Inferior parietal cortex (tissue), 1 donor: ENCODE data around the gene DNAH2.

Experiments used
- DNase-seq: peaks from one replicate; pipeline ENCODE4 v3.0.0-alpha.2; 2016; ENCODE audit errors: extremely low spot score

Gene DNAH2

DNA sequence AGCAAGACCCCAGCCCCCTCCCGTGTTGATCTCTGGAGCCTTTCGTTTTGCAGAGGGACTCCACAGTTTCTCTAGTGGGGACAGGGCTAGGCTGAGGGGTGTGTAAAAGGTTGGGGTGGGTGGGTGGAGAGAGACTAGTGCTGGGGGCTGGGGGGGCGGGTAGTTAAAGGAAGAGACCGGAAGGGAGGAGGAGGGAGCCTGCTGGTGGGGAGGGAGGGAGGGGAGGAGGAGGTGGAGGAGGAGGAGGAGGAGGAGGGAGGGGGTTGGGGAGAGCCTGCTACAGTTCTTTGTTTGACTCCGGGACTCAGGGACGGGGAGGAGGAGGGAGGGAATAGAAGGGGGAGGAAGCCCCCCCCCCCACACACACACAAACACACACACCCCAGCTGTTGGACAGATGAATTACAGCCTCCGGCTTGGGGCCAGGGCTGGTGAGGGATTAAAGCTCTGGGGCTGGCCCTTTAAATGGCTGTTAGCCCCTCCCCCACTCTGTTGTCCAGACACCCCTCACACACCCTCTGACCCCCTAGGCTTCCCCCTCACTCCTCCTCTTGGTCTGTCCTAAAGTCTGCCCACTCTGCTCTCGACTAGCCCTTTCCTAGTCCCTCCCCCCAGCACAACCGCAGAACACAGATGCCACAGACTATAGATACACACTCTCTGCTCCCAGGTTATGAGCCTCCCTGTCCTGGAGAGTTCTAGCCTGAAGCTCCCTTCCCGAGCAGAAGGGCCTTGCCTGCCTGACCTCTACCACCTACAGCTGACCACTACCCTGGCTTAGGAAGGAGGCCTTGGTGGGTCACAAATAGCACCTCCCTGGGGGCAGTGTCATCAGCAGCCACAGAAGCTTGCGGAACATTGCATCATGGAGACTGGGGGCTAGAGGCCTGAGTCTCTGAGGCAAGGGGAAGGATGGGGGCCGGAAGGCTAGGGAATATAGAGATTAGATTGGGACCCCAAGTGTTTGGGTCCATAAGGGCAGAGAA is 120.8 kb downstream of the DNAH2 start:
- no peak for DNase-seq

DNA sequence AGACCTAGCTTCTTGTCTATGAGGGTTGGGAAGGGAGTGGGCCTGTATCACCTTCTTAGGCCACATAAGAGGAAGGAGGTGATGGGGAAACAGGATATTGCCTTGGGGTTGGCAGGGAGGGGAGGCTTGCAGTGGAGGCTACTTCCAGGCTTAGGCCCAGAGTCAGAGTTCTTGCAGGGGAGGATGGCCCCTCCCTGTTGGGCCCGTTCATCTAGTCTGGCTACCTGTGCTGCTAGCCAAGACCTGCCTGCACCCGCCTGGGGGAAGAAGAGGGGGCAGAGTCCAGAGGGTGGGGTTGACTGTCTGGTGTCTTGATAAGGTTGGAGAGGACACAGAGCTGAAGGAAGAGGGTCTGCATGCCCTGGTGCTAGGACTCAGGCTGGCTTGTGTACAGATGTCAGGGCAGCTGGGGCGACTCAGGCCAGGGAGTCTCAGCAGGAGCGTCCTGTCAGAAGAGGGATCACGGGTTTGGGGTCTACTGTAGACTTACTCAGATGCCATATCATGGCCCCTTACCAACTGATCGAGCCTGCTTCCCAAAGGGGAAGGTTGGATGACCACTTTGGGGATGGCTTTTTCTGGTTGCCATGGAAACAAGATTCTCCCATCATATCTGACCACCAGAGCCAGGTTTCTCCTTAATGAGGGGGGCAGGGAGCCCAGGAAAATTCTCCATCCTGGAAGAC is 121.8 kb downstream of the DNAH2 start:
- no peak for DNase-seq

DNA sequence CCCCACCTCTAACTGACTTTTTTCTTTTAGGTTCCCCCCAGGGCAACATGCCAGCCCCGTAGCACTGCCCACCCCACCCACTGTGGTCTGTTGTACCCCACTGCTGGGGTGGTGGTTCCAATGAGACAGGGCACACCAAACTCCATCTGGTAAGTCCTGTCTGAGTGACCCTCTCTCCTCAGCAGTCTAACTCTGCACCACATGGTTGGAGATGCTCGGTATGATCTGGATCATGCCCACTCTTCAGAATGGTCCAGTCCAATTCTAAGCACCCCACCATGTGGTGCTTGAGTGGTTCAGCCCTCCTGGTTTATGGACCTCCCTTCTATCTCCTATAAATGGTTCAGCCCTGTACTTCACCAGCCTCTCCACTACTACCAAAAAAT is 122.3 kb downstream of the DNAH2 start:
- DNase-seq = no peak

DNA sequence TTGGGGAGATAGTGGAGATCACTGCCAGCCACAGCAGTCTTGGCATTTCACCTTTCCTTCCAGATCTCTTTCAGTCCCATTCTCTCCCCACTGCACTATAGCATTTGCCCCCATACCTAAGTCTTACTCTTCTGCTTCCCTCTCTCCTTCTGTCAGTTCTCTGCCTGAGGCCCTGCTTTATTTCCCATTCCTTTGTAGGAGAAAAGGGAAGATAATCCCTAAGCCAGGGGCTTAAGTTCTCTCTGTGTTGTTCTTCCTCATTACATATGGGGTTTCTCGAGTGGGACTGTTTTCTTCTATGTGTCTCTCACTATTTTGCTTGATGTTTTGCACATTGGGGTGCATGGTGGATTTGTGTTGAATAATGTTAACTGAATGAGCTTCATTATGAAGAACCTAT is 122.9 kb downstream of the DNAH2 start:
- DNase-seq = no peak

DNA sequence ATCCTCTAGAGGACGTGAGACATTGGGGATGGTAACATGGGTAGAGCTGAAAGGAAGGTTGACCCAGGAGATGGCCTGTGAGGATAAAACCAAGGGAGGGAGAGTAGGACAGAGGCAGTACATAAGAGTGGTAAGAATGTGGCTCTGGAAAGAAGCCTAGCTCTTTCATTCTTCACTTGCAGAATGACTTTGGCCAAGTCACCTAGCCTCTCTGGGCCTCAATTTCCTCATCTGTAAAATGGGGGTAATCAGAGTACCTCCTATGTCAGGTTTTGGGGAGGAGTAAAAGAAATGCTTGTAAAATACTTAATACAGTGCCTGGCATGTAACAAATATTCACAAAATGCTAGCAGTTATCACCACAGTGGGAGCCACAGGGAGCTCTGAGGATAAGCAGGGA is 123.3 kb downstream of the DNAH2 start:
- DNase-seq = no peak

DNA sequence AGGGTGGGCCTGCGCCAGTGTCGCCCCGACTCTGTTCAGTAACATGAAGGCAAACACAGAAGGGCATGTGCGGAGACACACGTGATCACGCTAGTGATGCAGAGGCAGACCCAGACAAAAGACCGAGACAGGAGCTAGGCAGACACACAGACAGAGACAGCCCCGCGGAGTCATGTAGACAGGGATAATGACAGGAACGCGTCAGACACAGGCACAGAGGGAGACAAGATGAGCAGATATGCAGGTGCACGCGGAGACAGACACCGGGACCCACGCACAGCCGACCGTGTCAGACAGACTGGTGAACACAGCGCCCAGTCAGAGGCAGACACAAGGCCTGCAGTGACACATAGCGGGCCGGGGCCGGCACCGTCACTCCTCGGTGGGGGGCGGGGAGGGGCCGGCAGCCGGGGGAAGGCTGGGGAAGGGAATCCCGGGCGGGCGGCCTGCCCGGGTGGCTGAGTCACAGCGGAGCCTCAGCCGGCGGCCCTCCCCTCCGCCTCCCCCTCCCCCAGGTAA is 123.9 kb downstream of the DNAH2 start:
- peak; percentile 67 for DNase-seq

DNA sequence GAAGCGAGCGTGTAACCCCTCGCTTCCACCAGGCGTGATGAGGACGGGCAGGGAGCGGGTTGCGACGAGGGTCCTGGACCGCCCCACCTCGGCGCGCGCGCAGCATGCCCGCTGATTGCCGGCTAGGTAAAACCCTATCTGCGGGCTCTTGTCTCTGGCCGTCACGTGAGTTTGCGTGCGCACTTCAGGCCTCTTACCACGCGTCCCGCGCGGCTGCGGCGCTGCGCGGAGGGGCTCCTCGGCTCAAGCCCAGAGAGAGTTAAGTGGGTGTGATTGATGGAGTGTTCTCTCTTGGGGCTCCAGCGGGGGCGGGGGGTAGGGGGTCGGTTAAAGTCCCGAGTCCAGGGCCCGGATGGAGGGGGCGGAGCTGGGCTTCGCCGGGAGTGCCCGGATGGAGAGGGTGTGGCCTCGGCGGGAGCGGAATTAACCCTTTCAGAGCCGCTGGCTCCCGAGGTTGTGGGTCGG is 124.4 kb downstream of the DNAH2 start:
- peak; percentile 87 for DNase-seq

DNA sequence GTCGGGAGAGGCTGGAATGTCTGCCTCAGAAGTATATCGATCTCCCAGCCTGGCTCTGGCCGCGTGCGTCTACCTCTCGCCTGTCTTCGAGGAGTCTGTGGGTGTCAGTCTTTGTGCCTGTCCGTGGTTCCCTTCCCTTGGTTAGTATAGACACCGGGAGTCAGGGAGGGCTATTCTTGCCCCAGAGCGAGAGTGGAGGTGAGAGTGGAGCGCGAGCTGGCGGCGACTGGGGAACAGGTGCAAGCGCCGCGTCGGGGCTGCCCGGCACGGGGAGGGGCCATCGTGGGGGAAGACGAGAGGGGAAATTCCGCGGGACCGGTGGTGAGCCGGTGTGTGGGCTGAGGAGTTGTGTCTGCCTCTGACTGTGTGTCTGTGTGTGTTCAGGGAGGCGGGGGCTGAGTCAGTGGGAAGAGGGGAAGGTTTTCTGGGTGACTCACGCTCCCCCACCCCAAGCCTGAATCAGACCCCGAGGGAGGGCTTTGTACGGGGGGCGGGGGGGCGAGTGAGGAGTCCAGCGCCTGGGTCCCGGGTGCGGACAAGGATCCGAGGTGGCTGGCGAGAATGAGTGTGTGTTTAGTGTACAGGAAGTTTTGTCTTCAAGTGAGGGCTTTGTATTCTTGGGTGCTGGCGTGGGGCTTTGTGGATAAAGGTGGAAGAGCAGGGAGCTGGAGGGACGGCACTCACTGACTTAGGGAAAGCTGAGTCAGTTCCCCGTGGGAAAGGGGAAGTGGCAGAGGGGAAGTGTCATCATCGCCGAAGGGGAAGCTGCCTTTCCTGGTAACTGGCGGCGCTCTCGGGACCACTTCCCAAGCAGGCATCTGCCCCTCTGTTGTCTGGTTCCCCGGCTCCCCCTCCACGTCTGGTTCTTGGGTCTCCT is 125.1 kb downstream of the DNAH2 start:
- DNase-seq = peak; percentile 47

DNA sequence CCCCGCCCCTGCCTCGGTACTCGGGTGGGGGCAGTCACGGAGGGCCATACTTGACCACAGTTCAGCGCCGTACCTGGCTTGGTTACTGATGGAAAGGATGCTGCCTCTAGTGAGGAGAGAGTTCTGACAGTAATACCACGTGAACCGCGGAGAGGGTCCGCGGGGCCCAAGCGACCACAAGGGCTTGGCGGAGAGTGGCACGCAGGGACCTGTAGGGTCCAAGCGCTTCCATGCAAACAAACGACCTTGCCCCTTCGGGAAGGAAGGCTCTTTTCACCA is 125.7 kb downstream of the DNAH2 start:
- peak; percentile 13 for DNase-seq

DNA sequence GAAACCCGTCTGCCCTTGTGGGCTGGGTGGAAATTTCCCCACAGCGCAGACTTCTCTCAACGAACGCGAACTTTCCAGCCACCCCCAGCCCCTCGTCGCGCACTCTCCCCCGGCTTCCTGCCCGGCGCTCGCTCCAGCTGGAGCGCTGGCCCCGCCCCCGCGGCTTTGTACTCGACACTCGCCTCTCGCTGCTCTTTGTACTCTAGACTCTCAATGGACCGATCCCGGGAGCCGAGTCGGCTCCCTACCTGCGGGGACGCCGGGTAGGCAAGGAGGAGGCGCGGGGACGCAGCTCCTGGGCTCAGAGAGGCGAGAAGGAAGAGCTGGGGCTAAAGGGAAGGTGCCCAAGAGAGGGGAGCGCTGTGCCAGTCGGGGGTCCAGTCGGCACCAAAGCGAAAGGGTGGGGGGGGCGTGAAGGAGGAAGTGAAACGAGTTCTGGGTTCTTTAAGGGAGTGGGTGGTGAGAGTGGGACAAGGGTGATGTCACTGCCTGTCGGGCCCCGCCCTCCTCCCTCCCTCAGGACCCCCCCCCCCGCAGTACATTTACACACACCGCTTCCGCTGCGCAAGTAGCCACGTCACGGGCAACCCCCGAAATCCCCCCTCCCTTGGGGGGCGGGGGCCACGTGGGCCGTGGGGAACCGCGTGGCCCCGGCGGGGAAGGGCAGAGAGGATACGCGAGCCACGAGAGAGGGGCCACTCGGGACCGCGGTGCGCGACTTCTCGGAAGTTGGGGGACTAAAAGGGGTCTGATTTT is 126.2 kb downstream of the DNAH2 start:
- DNase-seq = peak; percentile 42

DNA sequence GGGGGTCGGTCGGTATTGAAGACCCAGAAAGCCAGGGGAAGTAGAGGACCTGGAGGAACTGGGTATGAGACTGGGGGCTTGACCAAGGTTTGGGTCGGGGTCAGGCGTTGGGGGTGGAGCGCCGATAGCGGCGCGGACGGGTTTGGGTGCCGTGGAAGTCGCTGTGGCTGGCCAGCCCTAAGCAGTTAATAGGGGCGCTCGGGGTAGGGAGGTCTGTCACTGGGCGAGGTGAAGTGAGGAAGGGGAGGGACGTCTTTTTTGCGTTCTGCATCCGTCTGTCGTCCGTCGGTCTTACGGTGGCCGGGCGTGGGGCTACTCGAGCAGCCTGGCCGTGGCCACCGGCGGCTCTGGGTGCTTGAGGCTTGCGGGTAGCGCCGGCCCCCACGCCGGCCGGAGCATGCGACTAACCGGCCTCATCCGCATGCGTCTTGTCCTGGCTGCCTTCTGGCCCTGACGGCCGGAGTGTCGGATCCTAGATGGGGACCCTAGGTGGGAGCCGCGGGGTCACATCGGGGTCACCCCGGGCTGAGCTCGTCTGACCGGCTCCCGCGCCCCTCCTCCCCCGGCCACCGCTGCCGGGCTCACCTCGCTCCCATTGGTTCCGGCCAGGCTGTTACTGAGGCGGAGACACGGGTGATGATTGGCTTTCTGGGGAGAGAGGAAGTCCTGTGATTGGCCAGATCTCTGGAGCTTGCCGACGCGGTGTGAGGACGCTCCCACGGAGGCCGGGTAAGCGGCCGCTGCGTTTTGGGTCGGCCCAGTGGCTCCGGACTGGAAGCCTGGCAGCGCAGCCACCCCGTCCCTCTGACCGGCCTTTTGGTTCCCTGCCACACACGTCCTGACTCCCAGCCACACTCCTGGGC is 127.0 kb downstream of the DNAH2 start:
- peak; percentile 96 for DNase-seq

DNA sequence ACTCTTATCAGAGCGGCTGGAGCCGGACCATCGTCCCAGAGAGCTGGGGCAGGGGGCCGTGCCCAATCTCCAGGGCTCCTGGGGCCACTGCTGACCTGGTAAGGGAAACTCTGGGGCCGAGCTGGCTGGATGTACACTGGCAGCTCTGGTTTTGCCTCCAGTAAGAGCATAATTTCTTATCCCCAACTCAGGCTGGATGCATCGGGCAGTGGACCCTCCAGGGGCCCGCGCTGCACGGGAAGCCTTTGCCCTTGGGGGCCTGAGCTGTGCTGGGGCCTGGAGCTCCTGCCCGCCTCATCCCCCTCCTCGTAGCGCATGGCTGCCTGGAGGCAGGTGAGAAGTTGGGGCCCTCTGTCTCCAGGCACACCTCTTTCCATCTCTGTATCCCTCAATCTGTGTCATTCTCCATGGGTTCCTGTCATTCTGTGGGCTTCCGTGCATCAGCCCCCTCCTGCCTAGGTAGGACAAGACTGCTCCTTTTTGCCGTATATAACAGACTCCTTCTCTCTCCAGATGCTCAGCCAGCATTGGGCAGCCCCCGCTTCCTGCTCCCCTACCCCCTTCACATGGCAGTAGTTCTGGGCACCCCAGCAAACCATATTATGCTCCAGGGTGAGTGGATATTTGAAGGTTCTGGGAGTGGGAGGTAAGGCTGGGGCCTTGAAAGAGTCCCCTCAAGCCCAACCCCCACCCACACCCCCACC is 128.0 kb downstream of the DNAH2 start:
- DNase-seq = no peak

DNA sequence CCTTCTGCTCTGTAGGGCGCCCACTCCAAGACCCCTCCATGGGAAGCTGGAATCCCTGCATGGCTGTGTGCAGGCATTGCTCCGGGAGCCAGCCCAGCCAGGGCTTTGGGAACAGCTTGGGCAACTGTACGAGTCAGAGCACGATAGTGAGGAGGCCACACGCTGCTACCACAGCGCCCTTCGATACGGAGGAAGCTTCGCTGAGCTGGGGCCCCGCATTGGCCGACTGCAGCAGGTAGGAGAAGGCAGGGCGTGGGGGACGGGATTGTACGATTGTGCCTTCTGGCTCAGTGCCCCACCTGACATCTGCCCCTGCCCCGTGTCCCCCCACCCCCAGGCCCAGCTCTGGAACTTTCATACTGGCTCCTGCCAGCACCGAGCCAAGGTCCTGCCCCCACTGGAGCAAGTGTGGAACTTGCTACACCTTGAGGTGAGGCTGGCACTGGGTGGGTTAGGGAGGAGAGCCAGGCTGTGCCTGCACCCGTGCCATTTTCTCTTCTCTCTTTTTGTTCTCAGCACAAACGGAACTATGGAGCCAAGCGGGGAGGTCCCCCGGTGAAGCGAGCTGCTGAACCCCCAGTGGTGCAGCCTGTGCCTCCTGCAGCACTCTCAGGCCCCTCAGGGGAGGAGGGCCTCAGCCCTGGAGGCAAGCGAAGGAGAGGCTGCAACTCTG is 128.7 kb downstream of the DNAH2 start:
- no peak for DNase-seq

DNA sequence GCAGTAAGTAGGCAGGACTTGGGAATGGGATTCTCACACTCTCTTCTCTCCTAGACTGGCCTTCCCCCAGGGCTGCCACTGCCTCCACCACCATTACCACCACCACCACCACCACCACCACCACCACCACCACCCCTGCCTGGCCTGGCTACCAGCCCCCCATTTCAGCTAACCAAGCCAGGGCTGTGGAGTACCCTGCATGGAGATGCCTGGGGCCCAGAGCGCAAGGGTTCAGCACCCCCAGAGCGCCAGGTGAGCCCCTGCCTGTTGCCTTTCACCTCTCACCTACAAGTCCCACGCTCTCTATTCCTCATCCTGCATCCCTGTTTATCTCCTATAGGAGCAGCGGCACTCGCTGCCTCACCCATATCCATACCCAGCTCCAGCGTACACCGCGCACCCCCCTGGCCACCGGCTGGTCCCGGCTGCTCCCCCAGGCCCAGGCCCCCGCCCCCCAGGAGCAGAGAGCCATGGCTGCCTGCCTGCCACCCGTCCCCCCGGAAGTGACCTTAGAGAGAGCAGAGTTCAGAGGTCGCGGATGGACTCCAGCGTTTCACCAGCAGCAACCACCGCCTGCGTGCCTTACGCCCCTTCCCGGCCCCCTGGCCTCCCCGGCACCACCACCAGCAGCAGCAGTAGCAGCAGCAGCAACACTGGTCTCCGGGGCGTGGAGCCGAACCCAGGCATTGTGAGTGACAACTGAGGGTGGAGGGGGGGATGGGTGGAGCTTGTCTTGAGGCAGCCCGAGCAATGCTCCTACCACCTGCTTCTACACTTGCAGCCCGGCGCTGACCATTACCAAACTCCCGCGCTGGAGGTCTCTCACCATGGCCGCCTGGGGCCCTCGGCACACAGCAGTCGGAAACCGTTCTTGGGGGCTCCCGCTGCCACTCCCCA is 129.5 kb downstream of the DNAH2 start:
- no peak for DNase-seq

DNA sequence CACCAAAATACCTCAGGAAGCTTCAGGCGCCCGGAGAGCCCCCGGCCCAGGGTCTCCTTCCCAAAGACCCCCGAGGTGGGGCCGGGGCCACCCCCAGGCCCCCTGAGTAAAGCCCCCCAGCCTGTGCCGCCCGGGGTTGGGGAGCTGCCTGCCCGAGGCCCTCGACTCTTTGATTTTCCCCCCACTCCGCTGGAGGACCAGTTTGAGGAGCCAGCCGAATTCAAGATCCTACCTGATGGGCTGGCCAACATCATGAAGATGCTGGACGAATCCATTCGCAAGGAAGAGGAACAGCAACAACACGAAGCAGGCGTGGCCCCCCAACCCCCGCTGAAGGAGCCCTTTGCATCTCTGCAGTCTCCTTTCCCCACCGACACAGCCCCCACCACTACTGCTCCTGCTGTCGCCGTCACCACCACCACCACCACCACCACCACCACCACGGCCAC is 130.6 kb downstream of the DNAH2 start:
- DNase-seq = no peak

DNA sequence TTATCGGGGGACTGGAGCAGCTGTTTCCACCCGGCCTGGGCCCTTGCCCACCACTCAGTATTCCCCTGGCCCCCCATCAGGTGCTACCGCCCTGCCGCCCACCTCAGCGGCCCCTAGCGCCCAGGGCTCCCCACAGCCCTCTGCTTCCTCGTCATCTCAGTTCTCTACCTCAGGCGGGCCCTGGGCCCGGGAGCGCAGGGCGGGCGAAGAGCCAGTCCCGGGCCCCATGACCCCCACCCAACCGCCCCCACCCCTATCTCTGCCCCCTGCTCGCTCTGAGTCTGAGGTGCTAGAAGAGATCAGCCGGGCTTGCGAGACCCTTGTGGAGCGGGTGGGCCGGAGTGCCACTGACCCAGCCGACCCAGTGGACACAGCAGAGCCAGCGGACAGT is 131.2 kb downstream of the DNAH2 start:
- DNase-seq = no peak

DNA sequence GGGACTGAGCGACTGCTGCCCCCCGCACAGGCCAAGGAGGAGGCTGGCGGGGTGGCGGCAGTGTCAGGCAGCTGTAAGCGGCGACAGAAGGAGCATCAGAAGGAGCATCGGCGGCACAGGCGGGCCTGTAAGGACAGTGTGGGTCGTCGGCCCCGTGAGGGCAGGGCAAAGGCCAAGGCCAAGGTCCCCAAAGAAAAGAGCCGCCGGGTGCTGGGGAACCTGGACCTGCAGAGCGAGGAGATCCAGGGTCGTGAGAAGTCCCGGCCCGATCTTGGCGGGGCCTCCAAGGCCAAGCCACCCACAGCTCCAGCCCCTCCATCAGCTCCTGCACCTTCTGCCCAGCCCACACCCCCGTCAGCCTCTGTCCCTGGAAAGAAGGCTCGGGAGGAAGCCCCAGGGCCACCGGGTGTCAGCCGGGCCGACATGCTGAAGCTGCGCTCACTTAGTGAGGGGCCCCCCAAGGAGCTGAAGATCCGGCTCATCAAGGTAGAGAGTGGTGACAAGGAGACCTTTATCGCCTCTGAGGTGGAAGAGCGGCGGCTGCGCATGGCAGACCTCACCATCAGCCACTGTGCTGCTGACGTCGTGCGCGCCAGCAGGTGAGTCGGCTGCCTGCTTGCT is 131.7 kb downstream of the DNAH2 start:
- DNase-seq = no peak
